IMR-90 (cell line): ENCODE measurements around the gene PPP1R13B. TPM values are rescaled to one million over a fixed set of nuclear protein-coding genes. Genes with fewer than 3 reads are reported as not detected.

Source experiments
- ATAC-seq: fragments of 200-7000 bp; cut with Tn5 transposase; 2 replicates; pipeline ENCODE4 v1.9.1; 2020; ENCODE audit warnings: low read depth, mild to moderate bottlenecking, moderate library complexity
- BruUV-seq: library from RNA; stranded (reverse); fragments of 400-500 nt; replicated peaks from 2 replicates; lab custom pipeline; 2021; lab: Mats Ljungman, UMichigan
- CTCF ChIA-PET: fragments of 300-600 bp; formaldehyde crosslinking; extraction: SDS; loops from one replicate; lab custom pipeline; 2021; ENCODE audit warnings: antibody characterized with exemption; lab: Yijun Ruan, JAX
- POLR2A ChIA-PET: fragments of 300-600 bp; sonication (Branson Sonifier 250); formaldehyde crosslinking; loops from one replicate; lab custom pipeline; 2022; ENCODE audit warnings: antibody characterized with exemption; ENCODE audit not compliant: unreplicated experiment; lab: Charles Lee
- DNase-seq: peaks from one replicate; pipeline ENCODE4 v3.0.0; 2013
- H2AFZ ChIP-seq: replicated peaks from 2 replicates; pipeline ENCODE3; 2013; ENCODE audit warnings: low read length, mild to moderate bottlenecking; ENCODE audit not compliant: poor library complexity
- H2AK5ac ChIP-seq: 2 replicates; pipeline ENCODE4 v1.6.1; 2013; ENCODE audit warnings: low read depth, low read length, inconsistent platforms
- H2AK9ac ChIP-seq: replicated peaks from 2 replicates; pipeline ENCODE3; 2013; ENCODE audit warnings: mild to moderate bottlenecking, low read depth, low read length, moderate library complexity; ENCODE audit not compliant: poor library complexity
- H2BK120ac ChIP-seq: 2 replicates; pipeline ENCODE4 v1.6.1; 2013; ENCODE audit warnings: low read depth, low read length, inconsistent platforms
- H2BK15ac ChIP-seq: 3 replicates; pipeline ENCODE4 v1.6.1; 2013; ENCODE audit warnings: low read depth, low read length, inconsistent platforms
- H2BK20ac ChIP-seq: 2 replicates; pipeline ENCODE4 v1.6.1; 2013; ENCODE audit warnings: low read depth, mild to moderate bottlenecking, inconsistent platforms, low read length, moderate library complexity
- H2BK5ac ChIP-seq: 2 replicates; pipeline ENCODE4 v1.6.1; 2013; ENCODE audit warnings: mild to moderate bottlenecking, low read depth, low read length, inconsistent platforms; ENCODE audit not compliant: poor library complexity, severe bottlenecking
- H3K14ac ChIP-seq: replicated peaks from 2 replicates; pipeline ENCODE4 v1.6.1; 2013; ENCODE audit warnings: low read depth, low read length, inconsistent platforms
- H3K18ac ChIP-seq: 2 replicates; pipeline ENCODE4 v1.6.1; 2013; ENCODE audit warnings: low read depth, low read length, control low read depth
- H3K23ac ChIP-seq: 2 replicates; pipeline ENCODE4 v1.6.1; 2013; ENCODE audit warnings: low read depth, low read length, inconsistent platforms
- H3K27ac ChIP-seq: 2 replicates; pipeline ENCODE4 v1.5.1; 2013; ENCODE audit warnings: mild to moderate bottlenecking, control low read depth, low read length; ENCODE audit not compliant: insufficient read depth
- H3K27me3 ChIP-seq: 2 replicates; pipeline ENCODE4 v1.6.1; 2013; ENCODE audit warnings: low read length; ENCODE audit not compliant: control insufficient read depth, insufficient read depth
- H3K36me3 ChIP-seq: 2 replicates; pipeline ENCODE4 v1.6.1; 2013; ENCODE audit warnings: low read length, mixed read lengths; ENCODE audit not compliant: control insufficient read depth, insufficient read depth
- H3K4ac ChIP-seq: 2 replicates; pipeline ENCODE4 v1.6.1; 2013; ENCODE audit warnings: low read depth, low read length, inconsistent platforms
- H3K4me1 ChIP-seq: 2 replicates; pipeline ENCODE4 v1.6.1; 2013; ENCODE audit warnings: low read length, mixed read lengths; ENCODE audit not compliant: control insufficient read depth, insufficient read depth
- H3K4me2 ChIP-seq: 2 replicates; pipeline ENCODE4 v1.6.1; 2013; ENCODE audit warnings: low read depth, mild to moderate bottlenecking, control low read depth, low read length, moderate library complexity
- H3K4me3 ChIP-seq: 2 replicates; pipeline ENCODE4 v1.5.1; 2013; ENCODE audit warnings: low read depth, mild to moderate bottlenecking, control low read depth, low read length, moderate library complexity; ENCODE audit not compliant: insufficient read depth
- H3K56ac ChIP-seq: 2 replicates; pipeline ENCODE4 v1.6.1; 2013; ENCODE audit warnings: low read length, inconsistent platforms; ENCODE audit not compliant: insufficient read depth; ENCODE audit errors: extremely low read depth
- H3K79me1 ChIP-seq, 2 experiments: 2 replicates each; pipeline ENCODE4 v1.6.1; 2013; ENCODE audit warnings: low read length in 2 of 2, inconsistent platforms in 1 of 2, low read depth in 1 of 2
- H3K9ac ChIP-seq: 2 replicates; pipeline ENCODE4 v1.6.1; 2013; ENCODE audit warnings: low read depth, low read length, control low read depth
- H3K9me1 ChIP-seq: 2 replicates; pipeline ENCODE4 v1.6.1; 2013; ENCODE audit warnings: low read length, inconsistent platforms; ENCODE audit not compliant: insufficient read depth
- H3K9me3 ChIP-seq: 2 replicates; pipeline ENCODE4 v1.6.1; 2013; ENCODE audit warnings: low read length; ENCODE audit not compliant: control insufficient read depth, insufficient read depth
- H4K20me1 ChIP-seq: 2 replicates; pipeline ENCODE4 v1.6.1; 2013; ENCODE audit warnings: low read length, inconsistent platforms; ENCODE audit not compliant: insufficient read depth
- H4K5ac ChIP-seq: 2 replicates; pipeline ENCODE4 v1.6.1; 2013; ENCODE audit warnings: mild to moderate bottlenecking, low read depth, low read length, control low read depth
- H4K8ac ChIP-seq, 2 experiments: 2 replicates each; pipeline ENCODE4 v1.6.1; 2013; ENCODE audit warnings: low read depth in 2 of 2, low read length in 2 of 2, control low read depth in 1 of 2, inconsistent platforms in 1 of 2
- H4K91ac ChIP-seq: 2 replicates; pipeline ENCODE4 v1.6.1; 2013; ENCODE audit warnings: low read depth, low read length, inconsistent platforms; ENCODE audit not compliant: insufficient read depth
- CEBPB ChIP-seq: IDR thresholded peaks from 2 replicates; pipeline ENCODE4 v1.6.1; 2012; ENCODE audit warnings: low read depth, low read length, improper control_type of control experiment
- CHD1 ChIP-seq: IDR thresholded peaks from 2 replicates; pipeline ENCODE4 v1.6.1; 2012; ENCODE audit warnings: low read depth, low read length, improper control_type of control experiment
- FOS ChIP-seq: fragments of 150-350 bp; IDR thresholded peaks from 2 replicates; pipeline ENCODE4 v1.6.1; 2016; ENCODE audit warnings: low read depth, low read length
- MAFK ChIP-seq: IDR thresholded peaks from 2 replicates; pipeline ENCODE4 v1.6.1; 2012; ENCODE audit warnings: low read depth, low read length, improper control_type of control experiment
- MXI1 ChIP-seq: IDR thresholded peaks from 2 replicates; pipeline ENCODE4 v1.6.1; 2012; ENCODE audit warnings: low read depth, mild to moderate bottlenecking, low read length, moderate library complexity, borderline replicate concordance
- NFE2L2 ChIP-seq: fragments of 150-350 bp; IDR thresholded peaks from 2 replicates; pipeline ENCODE4 v1.6.1; 2016; ENCODE audit warnings: low read depth, mild to moderate bottlenecking, low read length
- POLR2A ChIP-seq: IDR thresholded peaks from 2 replicates; pipeline ENCODE4 v1.6.1; 2012; ENCODE audit warnings: mild to moderate bottlenecking, low read depth, low read length
- RAD21 ChIP-seq: IDR thresholded peaks from 2 replicates; pipeline ENCODE4 v1.6.1; 2012; ENCODE audit warnings: low read length, improper control_type of control experiment
- RCOR1 ChIP-seq: IDR thresholded peaks from 2 replicates; pipeline ENCODE4 v1.6.1; 2012; ENCODE audit warnings: mild to moderate bottlenecking, low read length, improper control_type of control experiment; ENCODE audit not compliant: insufficient replicate concordance
- RFX5 ChIP-seq: IDR thresholded peaks from 2 replicates; pipeline ENCODE4 v1.8.0; 2012; ENCODE audit warnings: low read depth, mild to moderate bottlenecking, low read length, moderate library complexity
- SMC3 ChIP-seq: fragments of 150-350 bp; IDR thresholded peaks from 2 replicates; pipeline ENCODE4 v1.6.1; 2016; ENCODE audit warnings: low read depth, mild to moderate bottlenecking, antibody characterized with exemption, low read length, moderate library complexity
- WGBS, 2 experiments: methylation state at CpG; one replicate each; pipeline versions ENCODE4 v1.1.5 to v1.1.7; 2013; ENCODE audit warnings: missing lambda C conversion rate in 2 of 2; ENCODE audit not compliant: insufficient read length in 1 of 2; ENCODE audit errors: extremely low coverage in 2 of 2; 5-methylcytosine and 5-hydroxymethylcytosine counted together
- dilution Hi-C: fragments of 300-500 bp; cut with HindIII; formaldehyde crosslinking; loops from one replicate; pipeline ENCODE4 v1.14.3; 2018; ENCODE audit warnings: low sequenced_read_pairs; ENCODE audit not compliant: unreplicated experiment
- in situ Hi-C: fragments of 300-500 bp; cut with MboI; formaldehyde crosslinking; loops from 3 replicates; pipeline ENCODE4 v1.14.3; 2019; ENCODE audit warnings: low sequenced_read_pairs, inconsistent platforms, mixed read lengths
- intact Hi-C: fragments of 100-400 bp; cut with micrococcal nuclease; formaldehyde crosslinking; loops from 2 replicates; pipeline ENCODE4 v1.10.0; 2022
- polyA plus RNA-seq, 3 experiments: library from polyadenylated mRNA; depleted of rRNA; stranded (reverse); fragments of >200 nt; gene quantifications; 2 replicates each; pipeline ENCODE4 v1.2.3, GENCODE V29; 2012; ENCODE audit warnings: low replicate concordance in 1 of 3
- total RNA-seq: library from RNA; depleted of rRNA; stranded (reverse); fragments of >200 nt; gene quantifications from 2 replicates; pipeline ENCODE4 v1.2.3, GENCODE V29; 2012
- TF ChIP-seq, protein P1 (sequence below): fragments of 150-350 bp; IDR thresholded peaks from 2 replicates; pipeline ENCODE4 v1.6.1; 2017; ENCODE audit warnings: mild to moderate bottlenecking, antibody characterized with exemption, low read length, low read depth
- TF ChIP-seq, protein P2 (sequence below): fragments of 150-350 bp; IDR thresholded peaks from 2 replicates; pipeline ENCODE4 v1.6.1; 2016; ENCODE audit warnings: low read depth, mild to moderate bottlenecking, low read length, moderate library complexity, borderline replicate concordance
- TF ChIP-seq, protein P3 (sequence below): conservative IDR thresholded peaks from 2 replicates; pipeline ENCODE4 v1.5.1; 2012; ENCODE audit warnings: mild to moderate bottlenecking, low read depth, low read length, improper control_type of control experiment

Gene PPP1R13B
- total and polyA plus RNA-seq, 2 of the 4 experiments (the other 2 are of a cell fraction), result 1.6 to 2.8 TPM

DNA sequence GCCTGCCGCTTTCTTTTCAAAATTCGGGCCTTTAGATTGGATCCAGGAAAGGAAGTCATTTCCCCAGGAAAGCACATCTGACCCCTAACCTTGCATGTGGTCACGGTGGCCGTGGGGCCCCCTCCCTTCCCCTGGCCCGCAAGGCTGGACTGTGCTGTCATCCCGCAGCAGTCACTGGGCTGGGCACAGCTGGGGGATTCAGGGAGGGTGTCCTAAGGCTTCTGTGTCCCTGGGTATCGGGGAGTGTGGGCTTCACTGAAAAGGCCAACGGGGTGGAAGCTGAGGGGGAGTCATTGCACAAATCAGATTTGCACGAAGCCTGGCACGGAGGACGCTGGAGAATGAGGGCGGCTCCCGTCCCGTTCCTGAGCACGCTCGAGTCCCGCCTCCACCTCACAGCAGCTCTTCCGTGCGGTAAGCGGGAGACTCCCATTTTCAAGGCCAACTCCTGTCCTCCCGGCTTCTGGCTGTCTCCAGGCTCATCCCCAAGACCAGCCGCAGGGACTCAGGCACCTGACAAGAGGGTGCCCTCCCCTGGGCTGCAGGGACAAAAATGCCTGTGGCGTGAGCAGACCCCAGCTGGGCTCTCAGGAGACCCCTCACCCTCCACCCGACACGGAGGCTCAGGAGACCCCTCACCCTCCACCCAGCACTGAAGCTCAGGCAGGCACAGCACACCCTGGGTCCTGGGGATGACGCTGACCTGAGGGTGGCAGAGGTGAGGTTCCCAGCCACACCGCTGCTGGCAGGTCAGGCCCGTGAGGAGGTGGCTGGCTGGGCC lies 141.7 kb downstream of the PPP1R13B start (continued):
- TF ChIP-seq RAD21, result no peak

DNA sequence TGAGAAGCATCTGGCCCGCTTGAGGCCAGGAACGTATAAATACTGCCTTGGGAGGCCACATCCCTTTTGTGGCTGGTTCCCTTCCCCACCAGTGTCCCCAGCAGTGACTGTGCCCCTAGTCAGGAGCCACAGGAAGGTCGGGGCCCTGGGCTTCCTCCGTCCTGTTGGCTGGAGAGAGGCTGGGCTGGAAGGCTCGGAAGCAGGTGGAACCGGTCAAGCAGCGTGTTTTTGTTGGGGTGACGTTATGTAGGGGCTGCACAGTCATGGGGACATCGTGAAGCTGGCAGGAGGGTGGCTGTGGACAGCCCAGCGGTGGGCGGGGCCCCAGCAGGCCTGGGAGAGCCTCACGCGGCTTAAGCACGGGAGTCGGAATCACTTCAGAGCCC lies 142.3 kb downstream of the PPP1R13B start:
- Histone ChIP-seq H4K91ac (no peak overlapping the region), H2AK5ac (no peak overlapping the region), H2AFZ (no peak overlapping the region), H2BK15ac (no peak overlapping the region), H2AK9ac (no peak overlapping the region), H4K20me1 (peaks cover 24% of the 10 kb centered on the region), H3K79me1 (peaks cover 13 to 63% of the 10 kb centered on the region in 2 experiments; a peak in 2 of 4 replicates), H3K18ac (no peak overlapping the region), H3K9me1 (no peaks in the 10 kb centered on the region), H3K56ac (no peak overlapping the region), H4K5ac (no peak overlapping the region), H2BK5ac (no peak overlapping the region), H4K8ac (no peak overlapping the region), H3K27me3 (no peaks in the 10 kb centered on the region), H3K23ac (no peak overlapping the region), H3K4me2 (no peak overlapping the region), H3K36me3 (peaks cover 66% of the 10 kb centered on the region), H3K14ac (no peak overlapping the region), H3K9me3 (no peaks in the 10 kb centered on the region), H3K4me3 (no peak overlapping the region), H3K27ac (no peak overlapping the region), H2BK20ac (no peak overlapping the region), H3K9ac (no peak overlapping the region), H3K4ac (no peak overlapping the region), H3K4me1 (no peaks in the 10 kb centered on the region), H2BK120ac (no peak overlapping the region)
- ChIA-PET CTCF (no interaction called here), POLR2A (no interaction called here)
- no TSS peak for BruUV-seq
- ATAC-seq (no peak), DNase-seq (no peak)
- intact Hi-C loops (no loop called here), dilution Hi-C loops (no loop called here), in situ Hi-C loops (no loop called here)
- 69% methylated on average over 4 of the region's 15 CpGs; no CpG with 5 or more reads in 1 of the 2 experiments for WGBS, 2 experiments
- TF ChIP-seq, protein P1, sequence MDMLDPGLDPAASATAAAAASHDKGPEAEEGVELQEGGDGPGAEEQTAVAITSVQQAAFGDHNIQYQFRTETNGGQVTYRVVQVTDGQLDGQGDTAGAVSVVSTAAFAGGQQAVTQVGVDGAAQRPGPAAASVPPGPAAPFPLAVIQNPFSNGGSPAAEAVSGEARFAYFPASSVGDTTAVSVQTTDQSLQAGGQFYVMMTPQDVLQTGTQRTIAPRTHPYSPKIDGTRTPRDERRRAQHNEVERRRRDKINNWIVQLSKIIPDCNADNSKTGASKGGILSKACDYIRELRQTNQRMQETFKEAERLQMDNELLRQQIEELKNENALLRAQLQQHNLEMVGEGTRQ, result no peak
- TF ChIP-seq MAFK (no peak), RCOR1 (no peak), CEBPB (no peak), RAD21 (no peak), CHD1 (no peak), FOS (no peak), POLR2A (no peak), MXI1 (no peak), NFE2L2 (no peak), SMC3 (no peak), RFX5 (no peak)
- TF ChIP-seq, protein P2, sequence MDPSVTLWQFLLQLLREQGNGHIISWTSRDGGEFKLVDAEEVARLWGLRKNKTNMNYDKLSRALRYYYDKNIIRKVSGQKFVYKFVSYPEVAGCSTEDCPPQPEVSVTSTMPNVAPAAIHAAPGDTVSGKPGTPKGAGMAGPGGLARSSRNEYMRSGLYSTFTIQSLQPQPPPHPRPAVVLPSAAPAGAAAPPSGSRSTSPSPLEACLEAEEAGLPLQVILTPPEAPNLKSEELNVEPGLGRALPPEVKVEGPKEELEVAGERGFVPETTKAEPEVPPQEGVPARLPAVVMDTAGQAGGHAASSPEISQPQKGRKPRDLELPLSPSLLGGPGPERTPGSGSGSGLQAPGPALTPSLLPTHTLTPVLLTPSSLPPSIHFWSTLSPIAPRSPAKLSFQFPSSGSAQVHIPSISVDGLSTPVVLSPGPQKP, result no peak
- TF ChIP-seq, protein P3, sequence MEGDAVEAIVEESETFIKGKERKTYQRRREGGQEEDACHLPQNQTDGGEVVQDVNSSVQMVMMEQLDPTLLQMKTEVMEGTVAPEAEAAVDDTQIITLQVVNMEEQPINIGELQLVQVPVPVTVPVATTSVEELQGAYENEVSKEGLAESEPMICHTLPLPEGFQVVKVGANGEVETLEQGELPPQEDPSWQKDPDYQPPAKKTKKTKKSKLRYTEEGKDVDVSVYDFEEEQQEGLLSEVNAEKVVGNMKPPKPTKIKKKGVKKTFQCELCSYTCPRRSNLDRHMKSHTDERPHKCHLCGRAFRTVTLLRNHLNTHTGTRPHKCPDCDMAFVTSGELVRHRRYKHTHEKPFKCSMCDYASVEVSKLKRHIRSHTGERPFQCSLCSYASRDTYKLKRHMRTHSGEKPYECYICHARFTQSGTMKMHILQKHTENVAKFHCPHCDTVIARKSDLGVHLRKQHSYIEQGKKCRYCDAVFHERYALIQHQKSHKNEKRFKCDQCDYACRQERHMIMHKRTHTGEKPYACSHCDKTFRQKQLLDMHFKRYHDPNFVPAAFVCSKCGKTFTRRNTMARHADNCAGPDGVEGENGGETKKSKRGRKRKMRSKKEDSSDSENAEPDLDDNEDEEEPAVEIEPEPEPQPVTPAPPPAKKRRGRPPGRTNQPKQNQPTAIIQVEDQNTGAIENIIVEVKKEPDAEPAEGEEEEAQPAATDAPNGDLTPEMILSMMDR, result no peak
